Body of pancreas (tissue), 4 donors: ENCODE data around the gene RASSF8. TPM values are rescaled to one million over a fixed set of nuclear protein-coding genes. Genes with fewer than 3 reads are reported as not detected.

Experiments
- ATAC-seq: fragments of 150-250 bp; one replicate; pipeline ENCODE4 v1.9.1; 2016
- DNase-seq, 4 donors: peaks; one replicate each; pipeline ENCODE4 v3.0.0-alpha.2; 2019
- H3K27ac ChIP-seq, 4 donors: fragments of 200-600 bp; sonication (generic); 1 replicate in 3 of 4; 2 replicates in 1 of 4; pipeline versions ENCODE4 v1.5.1 to v1.6.1; 2016 to 2019; ENCODE audit warnings: mild to moderate bottlenecking in 1 of 4, mixed read lengths in 1 of 4, moderate library complexity in 1 of 4
- H3K27me3 ChIP-seq, 2 donors: fragments of 200-600 bp; sonication (generic); one replicate each; pipeline ENCODE4 v1.6.0; 2016; ENCODE audit warnings: mild to moderate bottlenecking in 1 of 2
- H3K36me3 ChIP-seq, 2 donors: fragments of 200-600 bp; sonication (generic); replicated peaks in 1 of 2; 2 replicates each; pipeline ENCODE4 v1.5.1; 2016; ENCODE audit warnings: low read depth in 2 of 2; ENCODE audit not compliant: insufficient read depth in 1 of 2
- H3K4me1 ChIP-seq: fragments of 200-600 bp; sonication (generic); one replicate; pipeline ENCODE4 v1.6.0; 2016
- H3K4me3 ChIP-seq, 2 donors: fragments of 200-600 bp; sonication (generic); 1 replicate in 1 of 2; 2 replicates in 1 of 2; pipeline ENCODE4 v1.5.1; 2016 to 2019
- H3K9me3 ChIP-seq, 3 donors: fragments of 200-600 bp; sonication (generic); 1 replicate in 2 of 3; 2 replicates in 1 of 3; pipeline ENCODE4 v1.5.1; 2016
- POLR2A ChIP-seq, 3 donors: fragments of 450-650 bp; IDR thresholded peaks; one replicate each; pipeline ENCODE4 v1.6.1; 2016; ENCODE audit warnings: antibody characterized with exemption in 3 of 3, mild to moderate bottlenecking in 2 of 3
- WGBS, 2 donors: methylation state at CpG; one replicate each; pipeline ENCODE4 v1.1.5; 2017; 5-methylcytosine and 5-hydroxymethylcytosine counted together
- intact Hi-C: fragments of 100-400 bp; cut with DNase I; formaldehyde crosslinking; loops from one replicate; pipeline ENCODE4 v1.15.1; 2023
- total RNA-seq, 2 donors: library from RNA; depleted of rRNA; stranded (reverse); fragments of >200 nt; gene quantifications; one replicate each; pipeline ENCODE4 v1.1.0, GENCODE V29; 2016
- TF ChIP-seq, protein P1 (sequence below), 7 experiments: fragments of 450-650 bp in 4 of 7; fragments of 200-600 bp in 3 of 7; sonication (generic) in 3 of 7; IDR thresholded peaks; one replicate each; pipeline ENCODE4 v1.5.1; 2016 to 2019; ENCODE audit warnings: antibody characterized with exemption in 7 of 7

Gene RASSF8
- total RNA-seq, 2 donors from 2014 or later: 15.8 to 19.1 TPM

DNA sequence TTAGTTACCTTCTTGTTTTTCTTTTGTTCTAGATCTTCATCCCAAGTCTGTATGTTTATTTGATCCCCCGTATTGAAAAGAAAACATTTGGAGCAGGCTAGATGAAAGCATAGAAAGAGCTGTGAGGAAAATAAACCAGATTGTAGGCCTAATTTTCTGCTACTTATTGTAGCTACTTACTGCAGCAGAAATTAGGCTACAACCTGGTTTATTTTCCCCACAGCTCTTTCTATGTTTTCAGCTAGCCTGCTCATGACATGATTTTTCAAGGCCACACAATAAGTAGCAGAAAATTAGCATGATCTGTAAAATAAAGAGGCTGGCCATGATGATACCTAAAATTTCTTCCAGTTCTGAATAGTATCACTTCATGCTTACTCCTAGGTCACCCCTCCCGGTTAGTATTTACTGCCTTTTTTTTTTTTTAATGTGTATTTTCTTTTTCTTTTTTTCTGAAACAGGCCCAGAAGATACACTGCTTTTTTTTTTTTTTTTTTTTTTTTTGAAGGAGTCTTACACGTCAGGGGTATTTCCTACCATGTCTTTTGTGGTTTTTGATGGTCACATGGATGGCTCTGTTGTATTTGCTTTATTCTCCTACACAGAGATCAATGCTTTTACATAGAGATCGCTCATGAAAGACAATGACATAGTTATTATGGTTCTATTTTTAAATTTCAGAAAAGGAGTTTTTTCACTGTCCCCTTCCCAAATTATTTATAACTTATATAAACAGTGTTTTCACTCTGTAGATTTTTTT lies 134.0 kb downstream of the RASSF8 start:
- Histone ChIP-seq H3K27ac (no peak overlapping the region), H3K4me3 (no peak overlapping the region), H3K27me3 (no peaks in the 10 kb centered on the region), H3K4me1 (no peaks in the 10 kb centered on the region), H3K9me3 (no peaks in the 10 kb centered on the region), H3K36me3 (no peaks in the 10 kb centered on the region)
- intact Hi-C loops: no loop called here
- TF ChIP-seq, protein P1, sequence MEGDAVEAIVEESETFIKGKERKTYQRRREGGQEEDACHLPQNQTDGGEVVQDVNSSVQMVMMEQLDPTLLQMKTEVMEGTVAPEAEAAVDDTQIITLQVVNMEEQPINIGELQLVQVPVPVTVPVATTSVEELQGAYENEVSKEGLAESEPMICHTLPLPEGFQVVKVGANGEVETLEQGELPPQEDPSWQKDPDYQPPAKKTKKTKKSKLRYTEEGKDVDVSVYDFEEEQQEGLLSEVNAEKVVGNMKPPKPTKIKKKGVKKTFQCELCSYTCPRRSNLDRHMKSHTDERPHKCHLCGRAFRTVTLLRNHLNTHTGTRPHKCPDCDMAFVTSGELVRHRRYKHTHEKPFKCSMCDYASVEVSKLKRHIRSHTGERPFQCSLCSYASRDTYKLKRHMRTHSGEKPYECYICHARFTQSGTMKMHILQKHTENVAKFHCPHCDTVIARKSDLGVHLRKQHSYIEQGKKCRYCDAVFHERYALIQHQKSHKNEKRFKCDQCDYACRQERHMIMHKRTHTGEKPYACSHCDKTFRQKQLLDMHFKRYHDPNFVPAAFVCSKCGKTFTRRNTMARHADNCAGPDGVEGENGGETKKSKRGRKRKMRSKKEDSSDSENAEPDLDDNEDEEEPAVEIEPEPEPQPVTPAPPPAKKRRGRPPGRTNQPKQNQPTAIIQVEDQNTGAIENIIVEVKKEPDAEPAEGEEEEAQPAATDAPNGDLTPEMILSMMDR (IDR thresholded peaks at IDR 0.05): no peak
- no peak for TF ChIP-seq POLR2A (IDR thresholded peaks at IDR 0.05)
- 61 to 81% methylated on average over 4 of the region's 4 CpGs for WGBS, 2 donors
- no peak for DNase-seq
- no peak for ATAC-seq

DNA sequence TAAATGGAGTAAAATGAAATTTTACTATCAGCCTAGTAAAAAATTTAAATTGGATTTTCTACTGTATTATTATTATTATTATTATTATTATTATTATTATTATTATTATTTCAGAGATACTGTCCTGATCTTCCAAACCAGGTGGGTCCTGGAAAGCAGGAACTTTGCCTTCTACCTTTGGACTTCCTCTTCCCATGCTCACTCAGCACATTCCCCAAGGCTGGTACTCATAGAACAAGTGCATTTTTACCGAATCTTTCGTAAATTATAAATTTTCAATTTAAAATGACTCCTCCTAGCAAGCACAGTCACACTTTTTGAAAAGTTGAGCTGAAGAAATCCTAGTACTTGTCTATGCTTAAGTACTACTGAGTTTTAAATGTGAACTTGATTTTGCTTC lies 136.7 kb downstream of the RASSF8 start:
- Histone ChIP-seq H3K27ac (no peak overlapping the region), H3K9me3 (no peaks in the 10 kb centered on the region), H3K4me1 (no peaks in the 10 kb centered on the region), H3K36me3 (no peaks in the 10 kb centered on the region), H3K4me3 (no peak overlapping the region), H3K27me3 (no peaks in the 10 kb centered on the region)
- WGBS, 2 donors: 90 to 95% methylated on average over 2 of the region's 2 CpGs
- no peak for TF ChIP-seq POLR2A (IDR thresholded peaks at IDR 0.05)
- TF ChIP-seq, protein P1 (IDR thresholded peaks at IDR 0.05): no peak
- DNase-seq: no peak
- intact Hi-C loops: no loop called here
- ATAC-seq: no peak

DNA sequence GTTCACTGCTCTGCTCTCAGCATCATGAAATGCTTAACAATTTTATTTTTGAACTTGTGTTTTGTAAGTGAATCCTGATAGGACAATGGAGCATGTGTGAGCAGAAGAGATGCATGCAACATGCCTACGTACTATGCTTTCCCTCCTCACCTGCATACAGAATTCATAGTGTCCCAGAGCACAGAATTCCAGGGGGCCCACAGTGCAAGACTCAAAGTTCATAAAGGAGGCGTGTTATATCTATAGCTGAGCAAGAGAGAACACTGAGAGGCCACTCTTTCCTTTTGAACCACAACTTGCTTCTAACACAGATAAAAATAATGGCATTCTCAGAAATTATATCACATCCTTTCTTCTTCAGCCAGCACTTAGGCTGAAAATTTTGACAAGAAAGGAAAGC lies 137.6 kb downstream of the RASSF8 start:
- Histone ChIP-seq H3K9me3 (no peaks in the 10 kb centered on the region), H3K27ac (no peak overlapping the region), H3K36me3 (no peaks in the 10 kb centered on the region), H3K27me3 (no peaks in the 10 kb centered on the region), H3K4me1 (peaks cover 6% of the 10 kb centered on the region), H3K4me3 (no peak overlapping the region)
- ATAC-seq (no peak), DNase-seq (no peak)
- intact Hi-C loops: no loop called here
- no peak for TF ChIP-seq POLR2A (IDR thresholded peaks at IDR 0.05)
- TF ChIP-seq, protein P1 (IDR thresholded peaks at IDR 0.05): no peak
- WGBS, 2 donors: 92 to 93% methylated on average over 2 of the region's 2 CpGs

DNA sequence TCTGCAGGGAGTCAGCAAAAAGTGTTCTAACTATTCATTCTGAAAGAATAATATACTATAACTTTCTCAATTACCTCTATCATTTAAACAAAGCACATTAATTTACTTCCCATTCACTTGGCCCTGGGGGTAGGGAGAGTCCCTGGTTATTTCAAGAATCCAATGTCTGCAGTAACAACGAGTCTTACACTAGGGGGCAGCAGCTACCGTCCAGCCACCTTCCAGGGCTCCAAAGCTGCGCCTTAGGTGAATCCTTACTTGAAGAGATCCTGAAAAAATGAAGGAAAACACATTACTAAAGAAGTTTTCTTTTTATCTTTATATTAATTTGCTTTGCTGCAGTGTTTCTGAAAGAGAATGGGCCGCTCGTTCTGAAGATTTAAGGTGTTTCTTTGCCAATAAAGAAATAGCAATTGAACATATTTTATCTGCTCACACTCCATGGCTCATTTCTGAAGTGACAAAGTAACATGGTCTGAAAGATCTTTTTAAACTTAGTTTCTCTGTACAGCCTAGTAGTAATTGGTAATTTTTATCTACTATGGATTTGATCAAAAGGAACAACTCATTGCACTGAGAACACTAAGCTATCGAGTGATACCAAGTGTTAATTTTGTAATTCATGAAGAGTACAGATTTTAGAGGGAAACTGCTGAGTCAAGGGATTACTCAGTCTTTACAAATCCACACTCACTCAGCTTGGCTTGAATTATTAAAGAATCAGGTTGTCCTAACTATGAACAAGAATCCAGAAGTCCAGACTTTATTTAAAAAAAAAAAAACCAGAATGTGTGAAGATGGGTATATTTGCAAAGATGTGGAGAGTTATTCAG lies 138.8 kb downstream of the RASSF8 start:
- DNase-seq (peak; percentile 69 to 76 (median 72)), ATAC-seq (peak; percentile 86)
- intact Hi-C loops: no loop called here
- Histone ChIP-seq H3K4me1 (peaks cover 15% of the 10 kb centered on the region), H3K4me3 (no peak overlapping the region), H3K27ac (no peak overlapping the region), H3K36me3 (no peaks in the 10 kb centered on the region), H3K27me3 (no peaks in the 10 kb centered on the region), H3K9me3 (no peaks in the 10 kb centered on the region)
- 8 to 9% methylated on average over 6 of the region's 6 CpGs for WGBS, 2 donors
- no peak for TF ChIP-seq POLR2A (IDR thresholded peaks at IDR 0.05)
- TF ChIP-seq, protein P1 (IDR thresholded peaks at IDR 0.05): peak; percentile 87 to 99 (median 91)
